Measurements from ENCODE around the gene HAVCR1.
A peak's percentile ranks its signal among the peaks of the same experiment; 100 is the strongest.
"Not testable (repeated sequence)": the region's sequence is repeated elsewhere in the genome, so short reads cannot be mapped to it uniquely, and the experiment has no call there.

HAVCR1 gene

DNA sequence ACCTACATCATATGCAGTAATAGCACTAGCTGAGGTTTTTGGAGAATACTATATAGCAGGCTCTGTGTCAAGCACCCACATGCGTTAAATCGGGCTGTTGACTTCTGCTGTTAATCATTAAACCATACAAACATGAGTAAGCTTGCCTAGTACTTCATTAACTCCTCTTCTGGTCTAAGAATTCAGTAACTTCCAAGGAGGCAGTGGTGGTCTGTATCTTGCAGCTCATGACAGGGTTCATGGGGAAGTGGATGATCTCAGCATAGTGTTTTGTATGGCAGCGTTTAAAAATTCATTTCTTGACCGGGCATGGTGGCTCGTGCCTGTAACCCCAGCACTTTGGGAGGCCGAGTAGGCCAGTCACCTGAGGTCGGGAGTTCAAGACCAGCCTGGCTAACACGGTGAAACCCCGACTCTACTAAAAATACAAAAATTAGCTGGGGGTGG lies at the start of gene HAVCR1:
TSS of gene HAVCR1 (minus strand) at position 24 of the 447 bp plus-strand sequence. CDS start 1,173 bp downstream, outside the sequence.
- no peak for DNase-seq (ENCODE audit: low read depth in 2 of 3, low spot score in 1 of 3)

- DNase-seq (ENCODE audit: low read depth in 2 of 3, low spot score in 1 of 3) = no peak
Measured at GRCh38 chr5:157107508-157107907, 48.6 kb upstream of the HAVCR1 start.

GRCh38 chr5:157106630-157107461 lies 47.9 kb upstream of the HAVCR1 start:
- peak; percentile 29 to 37 (median 36) for DNase-seq (ENCODE audit: low read depth in 2 of 3, low spot score in 1 of 3)

- peak; percentile 11 to 50 (median 20) for DNase-seq (ENCODE audit: low read depth in 2 of 3, low spot score in 1 of 3)
Measured at GRCh38 chr5:157100140-157100679, 41.3 kb upstream of the HAVCR1 start.

DNA sequence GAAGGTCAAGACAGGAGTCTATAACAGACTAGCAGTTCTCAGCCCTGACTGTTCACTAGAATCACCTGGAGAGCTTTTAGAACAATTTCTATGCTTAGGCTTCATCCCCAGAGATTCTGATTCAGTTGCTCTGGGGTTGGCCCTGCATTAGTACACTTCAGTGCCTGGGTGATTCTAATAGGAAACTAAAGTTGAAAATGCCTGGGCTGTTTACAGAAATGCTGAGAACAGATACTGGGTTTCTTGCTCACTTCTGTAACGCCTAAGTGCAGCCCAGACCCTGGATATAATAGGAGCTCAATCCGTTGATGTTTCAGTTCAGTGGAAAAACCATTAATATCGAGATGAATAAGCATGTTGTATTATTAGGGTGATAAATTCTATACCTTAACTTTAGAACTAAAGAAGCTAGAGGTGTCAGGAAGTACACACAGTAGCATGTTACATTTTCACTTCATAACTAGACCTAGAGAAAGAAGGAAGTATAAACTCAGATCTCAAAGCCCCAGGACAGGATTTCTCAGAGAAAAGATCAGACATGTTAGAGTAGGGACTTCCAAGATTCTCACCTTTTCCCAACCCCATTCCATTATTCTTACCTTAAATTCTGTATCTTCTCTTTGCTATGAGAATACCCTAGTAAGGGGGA lies 29.6 kb upstream of the HAVCR1 start:
- DNase-seq (ENCODE audit: low read depth in 2 of 3, low spot score in 1 of 3) = no peak

- no peak for DNase-seq (ENCODE audit: low read depth in 2 of 3, low spot score in 1 of 3)
Measured at GRCh38 chr5:157086751-157087359, 27.9 kb upstream of the HAVCR1 start.

DNA sequence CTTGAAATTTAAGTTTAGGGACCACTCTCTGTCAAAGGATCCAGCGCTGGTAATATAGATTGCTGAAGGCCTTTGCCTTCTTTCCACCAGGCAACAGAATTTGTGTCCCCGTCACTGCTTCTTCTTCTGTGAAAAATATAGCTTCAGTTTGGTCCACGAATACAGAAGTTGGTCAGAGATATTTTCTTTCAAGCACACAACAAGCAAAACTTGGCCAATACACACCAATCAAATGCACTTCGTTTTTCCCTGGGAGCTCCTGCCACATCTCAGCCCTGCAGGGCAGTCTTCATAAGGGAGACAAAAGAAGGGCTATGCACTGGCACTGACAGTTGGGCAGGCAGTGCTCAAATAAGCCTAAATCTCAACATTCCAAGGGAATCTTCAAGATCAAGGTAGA lies 27.0 kb upstream of the HAVCR1 start:
- DNase-seq (ENCODE audit: low read depth in 2 of 3, low spot score in 1 of 3) = no peak

- no peak for DNase-seq (ENCODE audit: low read depth in 2 of 3, low spot score in 1 of 3)
Measured at GRCh38 chr5:157080286-157080685, 21.4 kb upstream of the HAVCR1 start.

DNA sequence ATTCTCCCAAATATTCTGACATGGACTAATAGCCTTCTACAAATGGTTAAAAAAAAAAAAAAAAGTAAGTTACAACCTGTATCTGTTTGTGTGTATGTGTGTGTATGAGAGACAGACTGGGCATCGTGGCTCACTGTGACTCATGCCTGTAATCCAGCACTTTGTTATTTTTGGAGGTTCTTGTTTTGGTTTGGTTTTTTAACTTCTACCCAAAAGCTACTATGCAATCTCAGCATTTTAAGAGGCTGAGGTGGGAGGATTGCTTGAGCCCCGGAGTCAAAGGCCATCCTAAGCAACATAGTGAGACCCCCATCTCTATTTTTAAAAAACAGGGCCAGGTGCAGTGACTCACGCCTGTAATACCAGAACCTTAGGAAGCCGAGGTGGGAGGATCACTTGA lies 17.6 kb upstream of the HAVCR1 start:
- DNase-seq (ENCODE audit: low read depth in 2 of 3, low spot score in 1 of 3) = no peak

DNA sequence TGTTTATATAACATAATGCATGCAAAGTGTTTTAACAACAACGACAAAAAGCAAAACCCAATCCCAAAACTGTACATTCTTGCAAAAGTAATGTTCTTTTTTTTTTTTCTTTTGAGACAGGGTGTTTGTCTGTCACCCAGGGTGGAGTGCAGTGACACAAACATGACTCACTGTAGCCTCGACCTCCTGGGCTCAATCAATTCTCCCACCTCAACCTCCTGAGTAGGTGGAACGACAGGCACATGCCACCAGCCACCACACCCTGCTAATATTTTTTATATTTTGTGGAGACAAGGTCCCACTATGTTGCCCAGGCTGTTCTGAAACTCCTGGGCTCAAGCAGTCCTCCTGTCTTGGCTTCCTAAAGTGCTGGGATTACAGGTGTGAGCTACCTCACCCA lies 13.6 kb upstream of the HAVCR1 start:
- DNase-seq (ENCODE audit: low read depth in 2 of 3, low spot score in 1 of 3) = no peak

DNA sequence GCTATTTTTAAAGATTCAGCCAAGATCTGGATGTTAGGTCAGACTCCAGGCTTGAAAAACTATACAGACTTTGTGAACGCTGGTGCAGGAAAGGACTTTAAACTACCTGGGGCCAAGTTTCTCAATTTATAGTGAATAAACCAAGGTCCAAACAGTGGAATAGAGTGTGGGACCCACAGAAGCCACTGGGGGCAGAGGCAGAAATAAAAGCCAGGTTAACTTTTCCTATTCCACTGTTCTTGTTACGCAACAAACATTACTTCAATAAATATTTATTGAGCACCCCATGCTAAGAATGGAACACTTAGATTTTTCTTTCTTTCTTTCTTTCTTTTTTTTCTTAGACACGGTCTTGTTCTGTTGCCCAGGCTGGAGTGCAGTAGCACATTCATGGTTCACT lies 11.0 kb upstream of the HAVCR1 start:
- DNase-seq (ENCODE audit: low read depth in 2 of 3, low spot score in 1 of 3) = no peak

DNA sequence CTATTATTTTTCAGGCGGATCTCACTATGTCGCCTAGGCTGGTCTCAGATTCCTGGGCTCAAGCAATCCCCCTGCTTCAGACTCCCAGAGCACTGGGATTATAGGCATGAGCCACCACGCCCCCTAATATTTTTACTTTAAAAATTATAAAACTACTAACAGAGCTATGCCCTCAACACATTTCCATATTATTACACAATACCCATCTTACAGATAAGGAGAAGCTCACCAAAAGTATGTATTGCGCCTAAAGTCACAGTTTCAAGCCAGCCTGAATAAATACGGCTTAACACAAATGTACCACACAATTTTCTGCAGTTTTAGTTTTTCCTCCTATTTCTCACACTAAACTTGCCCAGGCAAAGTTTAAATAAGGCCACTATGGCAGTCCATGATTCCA lies 9.9 kb upstream of the HAVCR1 start:
- DNase-seq (ENCODE audit: low read depth in 2 of 3, low spot score in 1 of 3) = no peak

- no peak for DNase-seq (ENCODE audit: low read depth in 2 of 3, low spot score in 1 of 3)
Measured at GRCh38 chr5:157068339-157068738, 9.4 kb upstream of the HAVCR1 start.

DNA sequence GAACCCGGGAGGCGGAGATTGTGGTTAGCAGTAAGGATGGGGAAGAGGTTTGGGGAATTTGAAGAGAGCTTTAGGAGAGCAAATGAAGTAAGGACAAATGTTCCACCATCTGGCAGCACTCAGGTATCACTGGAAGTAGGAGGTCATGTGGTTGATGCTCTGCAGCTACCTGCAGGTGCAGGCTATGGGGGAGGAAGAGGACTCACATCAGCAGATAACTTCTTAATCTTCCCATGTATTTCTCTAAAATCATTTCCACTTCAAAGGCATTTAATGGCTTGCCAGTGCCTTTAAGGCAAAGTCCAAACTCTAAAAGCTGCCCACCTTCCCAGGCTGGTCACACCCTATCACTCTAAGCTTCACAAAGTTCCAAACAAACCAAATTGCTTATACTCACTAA lies 8.1 kb upstream of the HAVCR1 start:
- DNase-seq (ENCODE audit: low read depth in 2 of 3, low spot score in 1 of 3) = no peak

DNA sequence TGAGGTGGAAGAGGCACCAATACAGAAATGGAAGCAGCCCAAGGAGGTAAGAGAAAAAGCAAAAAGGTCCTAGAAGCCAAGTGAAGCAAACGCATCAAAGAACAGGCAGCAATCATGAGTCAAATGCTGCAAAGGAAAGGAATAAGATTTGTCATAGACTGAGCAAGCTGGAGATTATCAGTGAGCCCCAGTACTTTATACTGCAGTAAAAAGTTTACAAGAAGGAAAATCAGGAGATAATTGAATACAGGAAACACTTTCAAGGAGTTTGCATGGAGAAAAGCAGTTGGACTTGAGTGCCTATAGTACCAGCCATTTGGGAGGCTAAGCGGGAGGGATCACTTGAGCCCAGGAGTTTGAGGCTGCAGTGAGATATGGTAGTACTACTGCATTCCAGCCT lies 7.2 kb upstream of the HAVCR1 start:
- no peak for DNase-seq (ENCODE audit: low read depth in 2 of 3, low spot score in 1 of 3)

- DNase-seq (ENCODE audit: low read depth in 2 of 3, low spot score in 1 of 3) = no peak
Measured at GRCh38 chr5:157063776-157064430, 5.0 kb upstream of the HAVCR1 start.

DNA sequence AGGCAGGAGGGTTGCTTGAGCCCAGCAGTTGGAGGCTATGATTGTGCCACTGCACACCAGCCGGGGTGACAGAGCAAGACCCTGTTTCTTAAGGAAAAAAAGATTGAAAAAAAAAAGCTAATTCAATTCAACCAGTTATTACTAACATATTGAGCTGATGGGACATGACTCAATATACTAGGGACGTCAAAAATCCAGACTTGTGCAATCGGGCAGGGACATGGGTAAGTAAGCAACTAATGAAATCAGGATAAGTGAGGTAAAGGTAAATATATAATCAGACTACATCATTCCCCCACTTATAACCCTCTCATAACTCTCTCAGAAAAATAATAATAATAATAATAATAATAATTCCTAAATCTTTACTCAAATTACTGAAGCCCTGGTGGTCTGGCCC lies 975 bp upstream of the HAVCR1 start:
- DNase-seq (ENCODE audit: low read depth in 2 of 3, low spot score in 1 of 3) = no peak

DNA sequence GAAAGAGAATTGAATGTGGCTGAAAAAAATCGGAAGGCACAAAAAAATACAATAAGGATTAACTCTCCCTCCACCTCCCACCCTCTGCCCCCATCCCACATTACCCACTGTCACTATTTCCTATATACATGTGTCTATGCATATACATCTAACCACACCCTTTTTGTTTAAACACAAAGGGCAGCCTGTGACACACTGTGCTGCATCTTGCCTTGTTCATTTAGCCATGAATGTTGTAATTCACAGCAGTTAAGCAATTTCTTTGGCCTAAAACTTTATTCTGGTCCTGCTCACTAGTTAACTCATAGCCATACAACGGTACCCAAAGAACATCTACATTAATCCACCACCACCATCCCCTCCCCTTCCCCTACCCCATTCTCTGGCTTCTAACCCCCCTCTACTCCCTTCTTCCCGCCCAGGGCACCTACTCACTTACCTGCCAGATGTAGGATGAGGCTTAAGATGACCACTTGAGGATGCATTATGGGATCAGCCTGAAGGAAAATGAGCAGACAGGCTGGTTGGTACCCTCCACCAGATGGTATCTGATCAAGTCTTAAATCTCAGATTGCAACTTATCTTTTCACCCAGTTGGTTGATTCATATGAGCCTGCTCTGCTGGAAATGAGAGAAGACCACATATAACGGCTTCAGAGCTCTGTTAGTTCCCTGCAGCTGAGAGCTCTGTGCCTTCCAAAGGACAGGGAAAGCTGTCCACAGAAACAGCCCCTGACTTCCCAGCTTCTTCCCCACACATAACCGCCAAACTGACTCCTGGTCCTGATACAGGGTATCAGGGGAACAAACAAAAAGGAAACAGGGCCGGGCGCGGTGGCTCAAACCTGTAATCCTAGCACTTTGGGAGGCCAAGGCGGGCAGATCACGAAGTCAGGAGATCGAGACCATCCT lies 1.2 kb downstream of the HAVCR1 start:
- no peak for DNase-seq (ENCODE audit: low read depth in 2 of 3, low spot score in 1 of 3)

GRCh38 chr5:157056848-157057247 lies 2.1 kb downstream of the HAVCR1 start:
- DNase-seq (ENCODE audit: low read depth in 2 of 3, low spot score in 1 of 3) = not testable (repeated sequence)

DNA sequence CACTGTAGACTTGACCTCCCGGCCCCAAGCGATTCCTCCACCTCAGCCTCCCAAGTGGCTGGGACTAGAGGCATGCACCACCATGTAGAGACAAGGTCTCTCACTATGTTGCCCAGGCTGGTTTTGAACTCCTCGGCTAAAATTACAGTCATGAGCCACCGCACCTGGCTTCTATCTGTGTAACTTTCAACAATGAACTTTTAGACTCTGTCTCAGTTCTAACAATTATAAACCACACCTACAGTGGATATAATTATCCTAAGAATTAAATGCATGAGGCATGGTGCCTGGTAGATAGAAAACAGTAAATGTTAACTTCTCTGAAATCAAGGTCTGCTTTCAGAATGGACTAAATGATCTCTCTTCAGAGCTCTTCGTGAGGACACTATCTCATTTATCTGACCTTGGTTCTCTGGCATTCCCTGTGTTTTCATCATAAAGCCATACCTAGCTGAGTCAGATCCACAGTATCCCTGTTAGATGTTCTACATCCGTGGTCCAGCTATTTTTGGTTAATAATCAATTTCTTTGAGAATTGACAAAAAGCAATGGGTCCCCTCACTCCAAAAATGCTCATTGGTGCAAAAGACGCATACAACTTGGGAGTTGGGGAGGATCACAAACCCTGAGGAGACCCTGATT lies 7.2 kb downstream of the HAVCR1 start:
- DNase-seq (ENCODE audit: low read depth in 2 of 3, low spot score in 1 of 3) = no peak

Data from stimulated activated CD4-positive, alpha-beta T cell treated with anti-CD3 and anti-CD28 coated beads, Interleukin-12 subunit alpha, Interleukin-12 subunit beta, amount 100 ng/mL, for 48 hours (primary cell).